Activated CD8-positive, alpha-beta memory T cell treated with anti-CD3 and anti-CD28 coated beads for 36 hours (primary cell): Measurements from ENCODE around the gene MBD3L2. TPM values are rescaled to one million over a fixed set of nuclear protein-coding genes. Genes with fewer than 3 reads are reported as not detected.
"Not testable (repeated sequence)": the region's sequence is repeated elsewhere in the genome, so short reads cannot be mapped to it uniquely, and the experiment has no call there.

Experiments used
- CTCF ChIA-PET: fragments of 350-600 bp; sonication (Branson Sonifier 250); formaldehyde crosslinking; loops from one replicate; lab custom pipeline; 2021; ENCODE audit warnings: antibody characterized with exemption; lab: Charles Lee
- POLR2A ChIA-PET: fragments of 350-600 bp; sonication (Branson Sonifier 250); formaldehyde crosslinking; loops from one replicate; lab custom pipeline; 2021; ENCODE audit warnings: antibody characterized with exemption; lab: Charles Lee
- total RNA-seq, 2 experiments: library from RNA; stranded (reverse); gene quantifications; one replicate each; pipeline ENCODE4 v1.2.3, GENCODE V29; 2021

MBD3L2 gene
- total RNA-seq, 2 experiments from 2014 or later = not detected

GRCh38 chr19:7056371-7056770, 7.2 kb downstream of the MBD3L2 start:
- CTCF ChIA-PET = not testable (repeated sequence)

GRCh38 chr19:7058576-7058975, 9.5 kb downstream of the MBD3L2 start, which contains the start of gene MBD3L3:
Gene MBD3L3, minus strand, starts transcription at chr19:7058676. Its CDS starts 71 bp downstream, at chr19:7058605.
- CTCF ChIA-PET, POLR2A ChIA-PET: not testable (repeated sequence)

More at GRCh38 chr19:7056371-7056770, 7.2 kb downstream of the MBD3L2 start:
- POLR2A ChIA-PET = not testable (repeated sequence)

GRCh38 chr19:7059977-7060376, 10.9 kb downstream of the MBD3L2 start:
- CTCF ChIA-PET, POLR2A ChIA-PET: not testable (repeated sequence)

- ChIA-PET POLR2A (no interaction called here), CTCF (interaction anchor here (1.4 kb wide), 1 partner anchor 199 kb away, joined by 3 read pairs; no protein-coding TSS in a partner anchor)
Measured at GRCh38 chr19:7063339-7063738, 14.2 kb downstream of the MBD3L2 start.

- ChIA-PET CTCF (interaction anchor here (0.6 to 1.4 kb wide), 2 partner anchors 199 to 288 kb away, joined by 3 read pairs; no protein-coding TSS in a partner anchor), POLR2A (no interaction called here)
Measured at GRCh38 chr19:7063764-7064418, 14.8 kb downstream of the MBD3L2 start.

GRCh38 chr19:7067122-7067521, 18.0 kb downstream of the MBD3L2 start:
- CTCF ChIA-PET, POLR2A ChIA-PET: not testable (repeated sequence)

GRCh38 chr19:7067716-7068115, 18.6 kb downstream of the MBD3L2 start:
- CTCF ChIA-PET = no interaction called here
- POLR2A ChIA-PET = interaction anchor here (2.5 kb wide), 1 partner anchor 32 kb away, joined by 7 read pairs; no protein-coding TSS in a partner anchor

- ChIA-PET POLR2A (interaction anchor here (0.5 to 2.5 kb wide), 3 partner anchors 31 to 959 kb away, joined by 3 to 7 read pairs (median 4); no protein-coding TSS in a partner anchor), CTCF (interaction anchor here (0.6 to 1.0 kb wide), 3 partner anchors 31 to 970 kb away, joined by 3 to 5 read pairs (median 3); no protein-coding TSS in a partner anchor)
Measured at GRCh38 chr19:7068599-7068998, 19.5 kb downstream of the MBD3L2 start.

GRCh38 chr19:7069042-7069903, 20.2 kb downstream of the MBD3L2 start, which contains the start of gene ZNF557:
Gene ZNF557, plus strand, starts transcription at chr19:7069703. Its CDS starts 5,372 bp downstream, at chr19:7075075.
- ChIA-PET CTCF (interaction anchor here (0.7 to 1.5 kb wide), 4 partner anchors 12 to 336 kb away, joined by 3 to 5 read pairs (median 3); no protein-coding TSS in a partner anchor), POLR2A (interaction anchor here (0.5 to 2.5 kb wide), 4 partner anchors 30 to 846 kb away, joined by 4 to 7 read pairs (median 4); no protein-coding TSS in a partner anchor)

GRCh38 chr19:7069904-7070226, 20.7 kb downstream of the MBD3L2 start:
- ChIA-PET CTCF (interaction anchor here (0.9 to 1.5 kb wide), 2 partner anchors 12 to 285 kb away, joined by 3 to 5 read pairs; no protein-coding TSS in a partner anchor), POLR2A (interaction anchor here (0.5 to 2.5 kb wide), 2 partner anchors 17 to 30 kb away, joined by 7 to 8 read pairs; no protein-coding TSS in a partner anchor)

GRCh38 chr19:7072541-7072940, 23.4 kb downstream of the MBD3L2 start:
- CTCF ChIA-PET = no interaction called here

GRCh38 chr19:7074705-7075282, 25.7 kb downstream of the MBD3L2 start:
- ChIA-PET POLR2A (no interaction called here), CTCF (no interaction called here)

More at GRCh38 chr19:7072541-7072940, 23.4 kb downstream of the MBD3L2 start:
- POLR2A ChIA-PET = no interaction called here

- ChIA-PET POLR2A (interaction anchor here (0.6 kb wide), 1 partner anchor 390 kb away, joined by 3 read pairs; no protein-coding TSS in a partner anchor), CTCF (interaction anchor here (0.8 kb wide), 1 partner anchor 572 kb away, joined by 4 read pairs; no protein-coding TSS in a partner anchor)
Measured at GRCh38 chr19:7076151-7076550, 27.0 kb downstream of the MBD3L2 start.

- ChIA-PET CTCF (no interaction called here), POLR2A (interaction anchor here (0.7 kb wide), 1 partner anchor 71 kb away, joined by 7 read pairs; no protein-coding TSS in a partner anchor)
Measured at GRCh38 chr19:7078008-7078407, 28.9 kb downstream of the MBD3L2 start.

GRCh38 chr19:7083076-7083956, 34.2 kb downstream of the MBD3L2 start:
- ChIA-PET CTCF (no interaction called here), POLR2A (no interaction called here)

- ChIA-PET POLR2A (no interaction called here), CTCF (no interaction called here)
Measured at GRCh38 chr19:7088999-7089398, 39.9 kb downstream of the MBD3L2 start.

- ChIA-PET CTCF (interaction anchor here (2.4 kb wide), 1 partner anchor 243 kb away, joined by 10 read pairs; no protein-coding TSS in a partner anchor), POLR2A (no interaction called here)
Measured at GRCh38 chr19:7098096-7098495, 49.0 kb downstream of the MBD3L2 start.
